TTC549 (cell line): Measurements from ENCODE around the gene MANSC4.

Experiments used
- FAIRE-seq: peaks from 2 replicates; lab custom pipeline; 2012; peaks lifted over from hg19 to GRCh38; lab: Jason Lieb, UNC

The MANSC4 gene

GRCh38 chr12:27779920-27780611 is at the start of gene MANSC4, which contains the start of gene KLHL42:
MANSC4 (minus strand) TSS chr12:27780236; CDS start chr12:27771276, 8,960 bp downstream.
KLHL42 (plus strand) TSS chr12:27780233; CDS start chr12:27780331, 98 bp downstream.
- FAIRE-seq, result no peak

- FAIRE-seq, result no peak
Measured at GRCh38 chr12:27828196-27828595, 48.2 kb upstream of the MANSC4 start.

GRCh38 chr12:27826076-27826475 is 46.0 kb upstream of the MANSC4 start:
- FAIRE-seq, result no peak

GRCh38 chr12:27824126-27824842 is 44.2 kb upstream of the MANSC4 start:
- no peak for FAIRE-seq

- FAIRE-seq, result no peak
Measured at GRCh38 chr12:27823038-27823437, 43.0 kb upstream of the MANSC4 start.

- no peak for FAIRE-seq
Measured at GRCh38 chr12:27822076-27822712, 42.2 kb upstream of the MANSC4 start.

GRCh38 chr12:27821259-27821973 is 41.4 kb upstream of the MANSC4 start:
- FAIRE-seq, result peak; percentile 20

GRCh38 chr12:27820564-27820963 is 40.5 kb upstream of the MANSC4 start:
- no peak for FAIRE-seq

GRCh38 chr12:27818401-27818918 is 38.4 kb upstream of the MANSC4 start:
- FAIRE-seq, result no peak

- no peak for FAIRE-seq
Measured at GRCh38 chr12:27817766-27818165, 37.7 kb upstream of the MANSC4 start.

GRCh38 chr12:27814851-27815591 is 35.0 kb upstream of the MANSC4 start:
- FAIRE-seq, result no peak

- FAIRE-seq, result no peak
Measured at GRCh38 chr12:27814411-27814810, 34.4 kb upstream of the MANSC4 start.

- no peak for FAIRE-seq
Measured at GRCh38 chr12:27812502-27812901, 32.5 kb upstream of the MANSC4 start.

- no peak for FAIRE-seq
Measured at GRCh38 chr12:27810756-27811155, 30.7 kb upstream of the MANSC4 start.

GRCh38 chr12:27808841-27809240 is 28.8 kb upstream of the MANSC4 start:
- no peak for FAIRE-seq

GRCh38 chr12:27807063-27807703 is 27.1 kb upstream of the MANSC4 start:
- no peak for FAIRE-seq

- FAIRE-seq, result no peak
Measured at GRCh38 chr12:27806259-27806658, 26.2 kb upstream of the MANSC4 start.

- FAIRE-seq, result no peak
Measured at GRCh38 chr12:27805238-27805637, 25.2 kb upstream of the MANSC4 start.

- FAIRE-seq, result no peak
Measured at GRCh38 chr12:27802936-27803335, 22.9 kb upstream of the MANSC4 start.

GRCh38 chr12:27802511-27802910 is 22.5 kb upstream of the MANSC4 start:
- FAIRE-seq, result no peak

GRCh38 chr12:27801630-27802029 is 21.6 kb upstream of the MANSC4 start:
- FAIRE-seq, result no peak
